Heart right ventricle (tissue), 16 donors: ENCODE measurements around the gene HSPA1L. TPM values are rescaled to one million over a fixed set of nuclear protein-coding genes. Genes with fewer than 3 reads are reported as not detected.
"Not testable (repeated sequence)": the region's sequence is repeated elsewhere in the genome, so short reads cannot be mapped to it uniquely, and the experiment has no call there.

Experiments used
- ATAC-seq, 8 donors: fragments of 200-7000 bp; cut with Tn5 transposase; one replicate each; pipeline ENCODE4 v1.9.1; 2020; ENCODE audit warnings: mild to moderate bottlenecking in 8 of 8, moderate library complexity in 8 of 8, moderate number of reproducible peaks in 1 of 8
- DNase-seq, 2 donors: peaks; one replicate each; pipeline ENCODE4 v3.0.0-alpha.2; 2020
- H3K27ac ChIP-seq, 10 donors: fragments of 200-600 bp; sonication (generic) in 2 of 10; one replicate each; pipeline versions ENCODE4 v1.5.0 to v1.8.0; 2020 to 2022; ENCODE audit warnings: mild to moderate bottlenecking in 3 of 10
- H3K27me3 ChIP-seq, 7 donors: fragments of 200-600 bp; one replicate each; pipeline ENCODE4 v1.8.0; 2021 to 2022; ENCODE audit warnings: mild to moderate bottlenecking in 2 of 7
- H3K36me3 ChIP-seq, 9 donors: fragments of 200-600 bp; sonication (generic) in 1 of 9; one replicate each; pipeline versions ENCODE4 v1.5.0 to v1.8.0; 2020 to 2022; ENCODE audit warnings: mild to moderate bottlenecking in 2 of 9
- H3K4me1 ChIP-seq, 9 donors: fragments of 200-600 bp; sonication (generic) in 1 of 9; one replicate each; pipeline versions ENCODE4 v1.5.0 to v1.8.0; 2020 to 2022; ENCODE audit warnings: mild to moderate bottlenecking in 4 of 9
- H3K4me3 ChIP-seq, 10 donors: fragments of 200-600 bp; sonication (generic) in 2 of 10; one replicate each; pipeline versions ENCODE4 v1.5.0 to v1.8.0; 2020 to 2022; ENCODE audit warnings: mild to moderate bottlenecking in 7 of 10, moderate library complexity in 2 of 10
- H3K9me3 ChIP-seq, 11 donors: fragments of 200-600 bp in 10 of 11; sonication (generic) in 2 of 11; one replicate each; pipeline versions ENCODE4 v1.5.0 to v1.8.0; 2013 to 2022; ENCODE audit warnings: mild to moderate bottlenecking in 2 of 11, control low read depth in 1 of 11, moderate library complexity in 1 of 11
- WGBS, 2 donors: extraction: QIAGEN DNeasy Blood & Tissue Kit; methylation state at CpG; one replicate each; pipeline ENCODE4 v1.1.7; 2013; ENCODE audit warnings: inconsistent platforms in 1 of 2; 5-methylcytosine and 5-hydroxymethylcytosine counted together
- intact Hi-C, 10 donors: fragments of 100-400 bp; cut with DNase I; formaldehyde crosslinking; loops; one replicate each; pipeline versions ENCODE4 v1.11.1 to v1.14.2; 2022
- polyA plus RNA-seq, 2 donors: library from polyadenylated mRNA; stranded (reverse); fragments of 200-250 nt; gene quantifications; one replicate each; pipeline ENCODE4 v1.2.3, GENCODE V29; 2013
- total RNA-seq, 10 donors: library from RNA; stranded (reverse); fragmentation: NEBNext Ultra II Directional in 3 of 10; extraction: Animal tissue kit (Norgen Biotek cat#: 25700) in 3 of 10; gene quantifications; one replicate each; pipeline versions ENCODE4 v1.2.1 to v1.2.4, GENCODE V29; 2021 to 2023
- TF ChIP-seq, protein P1 (sequence below), 9 donors: fragments of 200-600 bp; sonication (generic) in 2 of 9; IDR thresholded peaks; one replicate each; pipeline versions ENCODE4 v1.5.0 to v1.8.0; 2021 to 2022; ENCODE audit warnings: antibody characterized with exemption in 9 of 9, mild to moderate bottlenecking in 5 of 9, moderate library complexity in 1 of 9
- donor health status: Arrhythmogenic right ventricular cardiomyopathy.
- donor health status: ischemic (EF 13 %, LVEDD 7.1; RV severe dilation, severe dysfunction).
- donor health status: healthy with polysubstance abuse.
- donor health status: DM: no; HTN: yes; CAD: no.
- donor health status: DM: no; HTN: no; CAD: no.
- donor health status: ischemic (EF 25% LVEDD 6.9; RV normal size, moderate dysfunction).
- donor health status: ischemic (EF 25% LVEDD 5.7; RV mildly dilated, moderate dysfunction).
- donor health status: healthy.
- donor health status: DM: yes; HTN: yes; CAD: no.
- donor health status: Ischemic cardiomyopathy.
- donor health status: ischemic (EF 35%, LVEDD 5.7; RV mildly dilated, moderate dysfunction).
- donor health status: nonischemic (EF 11% LVEDD 7.7; RV severe dilation, severe dysfunction).
- donor health status: DM: yes; HTN: yes; CAD: no.
- donor health status: PGD.
- donor health status: ischemic (EF 29% LVEDD 5.4; RV normal size, mild dysfunction).
- donor health status: nonischemic (EF 23%, LVEDD 6.1; RV moderate dilation, normal function).

HSPA1L gene
- total and polyA plus RNA-seq, 12 donors = 0.80 to 2.9 (median 1.8) TPM

DNA sequence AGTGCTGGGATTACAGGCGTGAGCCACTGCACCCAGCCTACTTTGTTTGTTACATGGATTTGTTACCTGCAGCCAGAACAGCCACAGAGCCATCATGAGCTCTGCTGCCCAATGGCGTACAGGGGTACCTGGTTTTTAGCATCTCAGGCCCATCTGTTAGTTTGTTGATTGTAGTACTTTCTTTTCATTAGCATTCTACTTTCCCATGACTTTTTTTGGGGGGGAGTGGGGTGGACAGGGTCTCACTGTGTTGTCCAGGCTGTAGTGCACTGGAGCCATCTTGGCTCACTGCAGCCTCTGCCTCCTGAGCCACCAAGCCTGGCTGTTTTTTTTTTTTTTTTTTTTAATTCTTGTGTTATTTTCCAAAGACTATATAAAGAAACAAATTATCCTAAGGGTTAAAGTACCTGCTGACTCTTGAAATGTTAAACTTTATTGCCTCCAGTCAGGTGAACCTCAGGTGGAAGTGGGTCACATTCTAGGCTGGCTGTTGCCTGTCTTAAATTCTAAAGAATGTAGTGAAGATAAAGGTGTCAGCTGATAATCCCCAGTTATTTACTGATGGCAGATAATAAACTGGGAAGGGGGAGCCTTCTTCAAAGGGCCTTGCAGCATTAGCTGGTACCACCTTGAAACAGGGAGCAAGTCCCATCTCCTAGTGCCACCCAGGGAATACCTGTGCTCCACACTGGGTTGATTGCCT, 32.3 kb upstream of the HSPA1L start:
- no peak overlapping the region for H3K4me3 ChIP-seq
- TF ChIP-seq, protein P1, sequence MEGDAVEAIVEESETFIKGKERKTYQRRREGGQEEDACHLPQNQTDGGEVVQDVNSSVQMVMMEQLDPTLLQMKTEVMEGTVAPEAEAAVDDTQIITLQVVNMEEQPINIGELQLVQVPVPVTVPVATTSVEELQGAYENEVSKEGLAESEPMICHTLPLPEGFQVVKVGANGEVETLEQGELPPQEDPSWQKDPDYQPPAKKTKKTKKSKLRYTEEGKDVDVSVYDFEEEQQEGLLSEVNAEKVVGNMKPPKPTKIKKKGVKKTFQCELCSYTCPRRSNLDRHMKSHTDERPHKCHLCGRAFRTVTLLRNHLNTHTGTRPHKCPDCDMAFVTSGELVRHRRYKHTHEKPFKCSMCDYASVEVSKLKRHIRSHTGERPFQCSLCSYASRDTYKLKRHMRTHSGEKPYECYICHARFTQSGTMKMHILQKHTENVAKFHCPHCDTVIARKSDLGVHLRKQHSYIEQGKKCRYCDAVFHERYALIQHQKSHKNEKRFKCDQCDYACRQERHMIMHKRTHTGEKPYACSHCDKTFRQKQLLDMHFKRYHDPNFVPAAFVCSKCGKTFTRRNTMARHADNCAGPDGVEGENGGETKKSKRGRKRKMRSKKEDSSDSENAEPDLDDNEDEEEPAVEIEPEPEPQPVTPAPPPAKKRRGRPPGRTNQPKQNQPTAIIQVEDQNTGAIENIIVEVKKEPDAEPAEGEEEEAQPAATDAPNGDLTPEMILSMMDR (IDR thresholded peaks at IDR 0.05) = no peak
- intact Hi-C loops = no loop called here

DNA sequence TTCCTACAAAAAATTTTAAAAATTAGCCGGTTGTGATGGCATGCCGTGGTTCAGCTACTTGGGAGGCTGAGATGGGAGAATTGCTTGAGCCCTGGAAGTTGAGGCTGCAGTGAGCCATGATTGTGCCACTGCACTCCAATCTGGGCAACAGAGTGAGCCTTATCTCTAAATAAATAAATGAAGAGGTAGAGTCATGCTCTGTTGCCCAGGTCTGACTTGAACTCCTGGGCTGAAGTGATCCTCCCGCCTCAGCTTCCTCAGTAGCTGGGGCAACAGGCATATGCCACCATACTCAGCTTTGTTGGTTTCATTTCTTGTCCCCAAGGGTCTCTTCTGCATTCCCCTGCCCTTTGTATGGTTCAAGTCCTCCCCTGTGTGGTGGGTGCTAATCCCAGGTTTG, 29.4 kb upstream of the HSPA1L start:
- ATAC-seq (no peak), DNase-seq (no peak)
- H3K4me1 ChIP-seq = no peaks in the 10 kb centered on the region
- intact Hi-C loops = no loop called here
- no peaks in the 10 kb centered on the region for H3K9me3 ChIP-seq
- TF ChIP-seq, protein P1 (IDR thresholded peaks at IDR 0.05) = no peak
- H3K27ac ChIP-seq = no peak overlapping the region
- peaks cover 0 to 33% (median 17%) of the 10 kb centered on the region in 9 donors for H3K36me3 ChIP-seq
- H3K27me3 ChIP-seq = no peaks in the 10 kb centered on the region
- 93 to 97% methylated on average over 3 of the region's 3 CpGs for WGBS, 2 donors
- H3K4me3 ChIP-seq = no peak overlapping the region

More for the DNA sequence above, 32.3 kb upstream of the HSPA1L start:
- Histone ChIP-seq H3K9me3 (no peaks in the 10 kb centered on the region), H3K27ac (no peak overlapping the region), H3K36me3 (peaks cover 0 to 6% (median 0%) of the 10 kb centered on the region in 9 donors), H3K27me3 (no peaks in the 10 kb centered on the region), H3K4me1 (no peaks in the 10 kb centered on the region)
- ATAC-seq (no peak), DNase-seq (no peak)
- WGBS, 2 donors = 89 to 93% methylated on average over 2 of the region's 2 CpGs

DNA sequence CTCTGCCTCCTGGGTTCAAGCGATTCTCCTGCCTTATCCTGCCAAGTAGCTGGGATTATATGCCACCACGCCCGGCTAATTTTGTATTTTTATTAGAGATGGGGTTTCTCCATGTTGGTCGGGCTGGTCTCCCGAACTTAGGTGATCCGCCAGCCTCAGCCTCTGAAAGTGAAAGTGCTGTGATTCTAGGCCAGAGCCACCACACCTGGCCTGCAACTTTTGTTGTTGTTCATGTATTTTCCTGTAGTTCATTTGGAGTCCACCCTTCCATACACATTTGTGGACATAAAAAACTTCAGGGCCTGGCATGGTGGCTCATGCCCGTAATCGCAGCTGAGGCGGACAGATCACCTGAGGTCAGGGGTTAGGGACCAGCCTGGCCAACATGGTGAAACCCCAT, 27.0 kb upstream of the HSPA1L start:
- ATAC-seq (no peak), DNase-seq (no peak)
- peaks cover 9 to 21% (median 19%) of the 10 kb centered on the region in 9 donors for H3K4me1 ChIP-seq
- intact Hi-C loops = no loop called here
- H3K4me3 ChIP-seq = no peak overlapping the region
- H3K9me3 ChIP-seq = no peaks in the 10 kb centered on the region
- H3K27ac ChIP-seq = no peak overlapping the region
- 95% methylated on average over 9 of the region's 9 CpGs for WGBS, 2 donors
- peaks cover 0 to 57% (median 40%) of the 10 kb centered on the region in 9 donors for H3K36me3 ChIP-seq
- no peaks in the 10 kb centered on the region for H3K27me3 ChIP-seq
- TF ChIP-seq, protein P1 (IDR thresholded peaks at IDR 0.05) = no peak

DNA sequence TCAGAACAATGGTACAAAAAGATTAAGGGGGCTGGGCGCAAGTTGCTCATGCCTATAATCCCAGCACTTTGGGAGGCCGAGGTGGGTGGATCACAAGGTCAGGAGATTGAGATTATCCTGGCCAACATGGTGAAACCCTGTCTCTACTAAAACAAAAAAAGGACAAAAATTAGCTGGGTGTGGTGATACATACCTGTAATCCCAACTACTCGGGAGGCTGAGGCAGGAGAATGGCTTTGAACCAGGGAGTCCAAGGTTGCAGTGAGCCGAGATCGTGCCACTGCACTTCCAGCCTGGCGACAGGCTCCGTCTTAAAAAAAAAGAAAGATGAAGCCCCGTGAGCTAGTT, 24.7 kb upstream of the HSPA1L start:
- H3K27ac ChIP-seq, DNase-seq, H3K4me3 ChIP-seq, H3K9me3 ChIP-seq, H3K27me3 ChIP-seq, ATAC-seq: not testable (repeated sequence)
- WGBS, 2 donors = 85 to 88% methylated on average over 8 of the region's 8 CpGs
- H3K36me3 ChIP-seq = peaks cover 0 to 69% (median 45%) of the 10 kb centered on the region in 9 donors
- H3K4me1 ChIP-seq = peaks cover 23 to 39% (median 37%) of the 10 kb centered on the region in 9 donors
- intact Hi-C loops = loop anchor here in 7 of 10 donors (5.0 to 10.0 kb wide), 6 partner anchors 62 to 295 kb away; partner anchors contain the start of genes VWA7 (in 3 of the 7), ATP6V1G2 (in 2 of the 7), DDX39B (in 2 of the 7) and NFKBIL1 (in 2 of the 7)

DNA sequence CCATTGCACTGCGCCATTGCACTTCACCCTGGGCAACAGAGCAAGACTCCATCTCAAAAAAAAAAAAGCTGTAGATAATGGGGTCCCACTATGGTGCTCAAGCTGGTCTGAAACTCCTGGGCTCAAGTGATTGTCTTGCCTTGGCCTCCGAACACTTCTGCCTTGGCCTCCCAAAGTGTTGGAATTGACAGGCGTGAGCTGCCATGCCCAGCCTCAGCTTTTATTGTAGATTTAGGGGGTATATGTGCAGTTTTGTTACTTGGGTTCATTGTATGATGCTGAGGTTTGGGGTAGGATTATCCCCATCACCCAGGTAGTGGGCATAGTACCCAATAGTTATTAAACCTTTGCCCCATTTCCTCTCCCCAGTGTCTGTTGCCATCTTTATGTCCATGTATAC, 23.9 kb upstream of the HSPA1L start:
- Histone ChIP-seq H3K36me3 (peaks cover 0 to 69% (median 45%) of the 10 kb centered on the region in 9 donors), H3K9me3 (no peaks in the 10 kb centered on the region), H3K27me3 (no peaks in the 10 kb centered on the region), H3K4me3 (peak overlapping the region in 1 of 10 donors; percentile 90), H3K4me1 (peaks cover 23 to 42% (median 39%) of the 10 kb centered on the region in 9 donors), H3K27ac (no peak overlapping the region)
- DNase-seq (no peak), ATAC-seq (no peak)
- TF ChIP-seq, protein P1 (IDR thresholded peaks at IDR 0.05) = no peak
- WGBS, 2 donors = 97 to 99% methylated on average over 3 of the region's 3 CpGs
- intact Hi-C loops = loop anchor here in 7 of 10 donors (5.0 to 10.0 kb wide), 6 partner anchors 62 to 294 kb away; partner anchors contain the start of genes VWA7 (in 3 of the 7), ATP6V1G2 (in 2 of the 7), DDX39B (in 2 of the 7) and NFKBIL1 (in 2 of the 7)

DNA sequence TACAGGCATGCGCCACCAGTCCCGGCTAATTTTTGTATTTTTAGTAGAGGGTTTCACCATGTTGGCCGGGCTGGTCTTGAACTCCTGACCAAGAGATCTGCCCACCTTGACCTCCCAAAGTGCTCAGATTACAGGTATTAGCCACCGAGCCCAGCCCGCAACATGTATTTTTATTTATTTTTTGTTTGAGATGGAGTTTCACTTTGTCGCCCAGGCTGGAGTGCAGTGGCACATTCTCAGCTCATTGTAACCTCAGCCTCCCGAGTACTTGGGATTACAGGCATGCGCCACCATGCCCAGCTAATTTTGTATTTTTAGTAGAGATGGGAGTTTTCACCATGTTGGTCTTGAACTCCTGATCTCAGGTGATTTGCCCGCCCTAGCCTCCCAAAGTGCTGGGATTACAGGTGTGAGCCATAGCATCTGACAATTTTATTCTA, 23.1 kb upstream of the HSPA1L start:
- intact Hi-C loops = loop anchor here in 7 of 10 donors (5.0 to 10.0 kb wide), 6 partner anchors 61 to 293 kb away; partner anchors contain the start of genes VWA7 (in 3 of the 7), ATP6V1G2 (in 2 of the 7), DDX39B (in 2 of the 7) and NFKBIL1 (in 2 of the 7)
- Histone ChIP-seq H3K4me3 (peak overlapping the region in 3 of 10 donors; percentile 1 to 90 (median 90)), H3K36me3 (peaks cover 0 to 69% (median 45%) of the 10 kb centered on the region in 9 donors), H3K4me1 (peaks cover 23 to 51% (median 43%) of the 10 kb centered on the region in 9 donors), H3K27ac (peak overlapping the region in 1 of 10 donors; percentile 96)
- not testable (repeated sequence) for H3K9me3 ChIP-seq, ATAC-seq, H3K27me3 ChIP-seq, DNase-seq
- WGBS, 2 donors = 90 to 95% methylated on average over 9 of the region's 9 CpGs
